ENCODE results near the gene FGG.

Gene FGG

DNA sequence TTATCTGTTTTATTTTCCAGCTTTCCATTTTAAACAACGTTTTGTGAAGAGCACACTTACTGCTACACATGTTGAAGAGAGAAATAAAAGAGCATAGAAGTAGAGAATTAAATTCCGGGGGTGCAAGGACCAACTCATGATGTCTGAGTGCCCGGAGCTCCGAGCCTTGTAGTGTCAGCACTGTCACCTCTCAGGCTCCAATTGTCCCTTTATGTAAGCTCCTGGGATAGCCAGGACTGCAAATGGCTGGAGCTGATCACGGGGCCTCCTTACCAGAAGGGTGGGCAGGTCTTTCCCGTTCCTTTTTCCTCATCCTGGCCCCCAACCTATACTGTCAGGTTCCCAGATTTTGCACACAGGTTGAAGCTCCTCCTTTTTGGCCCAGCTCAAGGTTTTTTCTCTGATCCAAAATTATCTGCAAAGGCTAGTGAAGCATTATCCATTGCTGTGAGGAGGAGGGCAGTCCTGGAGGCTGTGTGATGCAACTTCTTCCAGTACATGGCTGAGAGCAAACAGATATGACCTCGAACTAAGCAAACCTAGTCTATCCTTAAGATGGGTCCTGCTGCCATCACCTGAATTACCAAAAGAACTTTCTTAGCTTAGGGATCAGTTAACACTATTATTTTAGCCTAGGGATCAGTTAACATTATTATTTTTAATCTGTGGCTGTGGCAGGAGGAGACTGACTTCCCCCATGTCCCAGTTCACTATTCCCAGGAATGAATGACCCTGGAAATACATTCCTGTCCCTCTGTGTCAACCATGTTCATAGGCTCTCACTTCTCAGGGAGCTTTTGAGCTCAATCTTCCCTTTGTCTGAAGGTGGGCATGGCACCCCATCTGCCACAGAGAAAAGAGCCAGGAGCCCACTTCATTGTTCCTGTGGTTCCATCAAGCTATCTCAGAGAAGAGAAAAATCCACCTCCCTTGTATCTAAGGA is at the start of gene FGG:
Gene FGG (minus strand): TSS at position 185 of the 943 bp plus-strand sequence. CDS start 47 bp downstream, at position 138.
- TF ChIP-seq, protein P1, sequence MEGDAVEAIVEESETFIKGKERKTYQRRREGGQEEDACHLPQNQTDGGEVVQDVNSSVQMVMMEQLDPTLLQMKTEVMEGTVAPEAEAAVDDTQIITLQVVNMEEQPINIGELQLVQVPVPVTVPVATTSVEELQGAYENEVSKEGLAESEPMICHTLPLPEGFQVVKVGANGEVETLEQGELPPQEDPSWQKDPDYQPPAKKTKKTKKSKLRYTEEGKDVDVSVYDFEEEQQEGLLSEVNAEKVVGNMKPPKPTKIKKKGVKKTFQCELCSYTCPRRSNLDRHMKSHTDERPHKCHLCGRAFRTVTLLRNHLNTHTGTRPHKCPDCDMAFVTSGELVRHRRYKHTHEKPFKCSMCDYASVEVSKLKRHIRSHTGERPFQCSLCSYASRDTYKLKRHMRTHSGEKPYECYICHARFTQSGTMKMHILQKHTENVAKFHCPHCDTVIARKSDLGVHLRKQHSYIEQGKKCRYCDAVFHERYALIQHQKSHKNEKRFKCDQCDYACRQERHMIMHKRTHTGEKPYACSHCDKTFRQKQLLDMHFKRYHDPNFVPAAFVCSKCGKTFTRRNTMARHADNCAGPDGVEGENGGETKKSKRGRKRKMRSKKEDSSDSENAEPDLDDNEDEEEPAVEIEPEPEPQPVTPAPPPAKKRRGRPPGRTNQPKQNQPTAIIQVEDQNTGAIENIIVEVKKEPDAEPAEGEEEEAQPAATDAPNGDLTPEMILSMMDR (IDR thresholded peaks at IDR 0.05; ENCODE audit: insufficient read depth, missing control alignments): no peak
- no peak for FAIRE-seq
- no peak for DNase-seq (ENCODE audit: insufficient read length, low spot score)

DNA sequence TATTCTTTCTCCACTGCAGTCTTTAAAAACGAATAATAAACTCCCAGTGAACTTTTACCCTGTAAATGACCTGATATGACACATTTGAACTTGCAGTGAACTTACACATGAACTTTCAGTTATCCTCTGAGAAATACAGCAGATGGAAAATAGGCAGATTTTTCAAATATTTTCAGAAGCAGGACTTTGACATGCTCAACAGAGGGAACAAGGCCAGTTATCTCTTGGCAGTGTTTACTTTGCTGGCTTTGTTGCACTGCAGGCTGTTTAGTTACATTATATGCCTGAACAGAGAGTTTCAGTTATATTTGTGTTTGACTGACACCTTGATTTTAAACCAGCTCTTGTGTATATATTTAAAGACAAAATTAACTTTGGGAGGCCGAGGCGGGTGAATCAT is 47.6 kb upstream of the FGG start:
- TF ChIP-seq, protein P1 (IDR thresholded peaks at IDR 0.05; ENCODE audit: insufficient read depth, missing control alignments): no peak
- FAIRE-seq: no peak
- no peak for DNase-seq (ENCODE audit: insufficient read length, low spot score)

DNA sequence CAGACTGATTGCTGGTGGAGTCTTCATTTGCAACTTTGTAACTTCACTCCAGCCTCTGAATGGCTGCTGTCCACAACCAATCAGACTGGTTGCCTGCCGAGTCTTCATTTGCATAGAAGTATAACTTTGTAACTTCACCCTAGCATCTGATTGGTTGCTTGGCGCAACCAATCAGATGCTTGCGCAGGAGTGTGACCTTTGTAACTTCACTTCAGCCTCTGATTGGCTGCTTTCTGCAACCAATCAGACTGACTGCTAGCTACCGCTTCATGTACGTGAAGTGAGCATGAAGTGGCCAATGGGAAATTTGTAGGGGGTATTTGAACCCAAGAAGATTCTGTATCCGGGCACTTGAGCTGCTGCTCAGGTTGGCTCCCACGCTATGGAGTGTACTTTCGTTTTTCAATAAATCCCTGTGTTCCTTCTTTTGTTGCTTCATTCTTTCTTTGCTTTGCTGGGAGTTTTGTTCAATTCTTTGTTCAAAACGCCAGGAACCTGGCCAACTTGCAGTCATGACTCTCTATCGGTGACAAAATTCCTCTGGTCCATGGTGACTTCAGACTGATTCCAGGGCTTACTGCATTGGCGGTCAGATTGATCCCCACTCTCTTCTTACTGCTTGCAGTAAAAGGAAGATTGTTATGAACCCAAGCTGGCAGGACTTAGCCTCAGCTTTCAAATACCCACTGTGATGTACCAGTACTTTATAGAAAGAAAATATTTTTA is 46.4 kb upstream of the FGG start:
- TF ChIP-seq, protein P1 (IDR thresholded peaks at IDR 0.05; ENCODE audit: insufficient read depth, missing control alignments): no peak
- FAIRE-seq (no peak), DNase-seq (ENCODE audit: insufficient read length, low spot score) (no peak)

DNA sequence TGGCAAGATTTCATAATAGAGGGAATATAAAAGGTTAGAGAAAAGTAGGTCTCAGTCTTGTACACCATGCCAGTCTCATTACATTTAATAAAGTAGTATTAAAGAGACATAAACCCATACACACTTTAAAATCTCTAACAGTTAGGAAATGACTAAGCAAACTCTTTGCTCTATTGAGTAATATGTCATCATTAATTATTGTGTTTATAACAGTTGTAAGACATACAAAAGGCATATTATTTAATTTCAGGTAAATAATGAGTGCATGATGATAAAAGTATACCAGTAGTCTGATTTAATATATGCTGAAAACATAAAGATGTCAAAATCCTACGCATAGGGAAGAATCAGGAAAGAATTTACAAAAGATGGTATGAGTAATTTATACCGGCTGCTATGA is 31.0 kb upstream of the FGG start:
- no peak for FAIRE-seq
- TF ChIP-seq, protein P1 (IDR thresholded peaks at IDR 0.05; ENCODE audit: insufficient read depth, missing control alignments): no peak
- no peak for DNase-seq (ENCODE audit: insufficient read length, low spot score)

DNA sequence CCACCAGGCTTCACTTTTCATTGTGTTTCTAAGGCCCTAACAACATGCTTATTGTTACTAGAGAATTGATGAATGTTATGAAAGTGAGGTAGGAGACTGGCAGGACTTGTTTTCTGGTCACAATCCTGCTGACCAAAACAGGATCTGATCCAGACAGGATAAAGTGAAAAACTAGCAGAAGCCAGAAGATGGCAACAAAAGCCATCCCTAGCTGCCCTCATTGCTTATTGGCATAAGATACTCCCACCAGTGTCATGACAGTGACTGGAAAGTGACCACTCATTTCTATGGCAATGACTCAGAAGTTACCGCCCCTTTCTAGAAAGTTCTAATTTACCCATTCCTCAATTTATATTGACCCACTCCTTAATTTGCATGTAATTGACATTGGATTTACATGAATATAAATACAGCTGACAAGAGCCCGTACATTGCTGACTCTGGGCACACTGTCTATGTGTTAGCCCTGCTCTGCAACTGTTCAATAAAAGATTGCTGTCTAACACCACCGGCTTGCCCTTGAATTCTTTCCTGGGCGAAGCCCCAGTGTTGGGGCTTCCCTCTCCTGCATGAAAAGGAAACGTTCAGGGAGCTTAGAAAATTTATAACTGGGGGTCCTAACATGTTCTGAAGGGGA is 30.0 kb upstream of the FGG start:
- FAIRE-seq (no peak), DNase-seq (ENCODE audit: insufficient read length, low spot score) (no peak)
- TF ChIP-seq, protein P1 (IDR thresholded peaks at IDR 0.05; ENCODE audit: insufficient read depth, missing control alignments): no peak

DNA sequence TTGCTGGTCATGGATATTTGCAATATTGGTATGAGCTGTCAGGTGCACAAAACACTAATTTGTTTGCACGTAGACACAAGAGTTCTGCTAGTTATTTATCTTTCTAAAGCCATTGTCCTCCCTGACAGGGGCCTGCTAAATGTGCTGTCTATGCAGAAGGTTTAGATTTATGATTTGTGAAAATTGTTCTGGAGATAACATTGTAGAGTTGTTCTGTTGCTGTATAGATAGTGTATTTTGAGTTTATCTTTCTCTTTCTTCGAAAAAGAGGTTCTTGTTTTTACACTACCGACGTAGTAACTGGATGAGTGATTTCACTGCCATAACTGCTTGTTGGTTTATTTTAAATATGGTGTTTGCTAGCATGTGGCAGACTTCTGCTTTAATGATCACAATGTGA is 28.5 kb upstream of the FGG start:
- no peak for DNase-seq (ENCODE audit: insufficient read length, low spot score)
- TF ChIP-seq, protein P1 (IDR thresholded peaks at IDR 0.05; ENCODE audit: insufficient read depth, missing control alignments): no peak
- no peak for FAIRE-seq
